HepG2 (cell line): ENCODE data around the gene RTEL1. TPM values are rescaled to one million over a fixed set of nuclear protein-coding genes. Genes with fewer than 3 reads are reported as not detected.

Source experiments
- ARNT2 ChIP-seq: sonication (generic); formaldehyde crosslinking; IDR thresholded peaks from 2 replicates; pipeline ENCODE4 v1.8.0; 2022; ENCODE audit warnings: mild to moderate bottlenecking, low read depth, missing genetic modification reagents, moderate library complexity
- ATRX ChIP-seq: sonication (generic); formaldehyde crosslinking; IDR thresholded peaks from 2 replicates; pipeline ENCODE4 v1.4.0; 2020; ENCODE audit warnings: missing genetic modification reagents, borderline replicate concordance
- DRAP1 ChIP-seq: IDR thresholded peaks from 2 replicates; pipeline ENCODE4 v1.6.1; 2016; ENCODE audit warnings: missing genetic modification reagents, missing compliant biosample characterization
- FOXJ3 ChIP-seq: sonication (generic); formaldehyde crosslinking; IDR thresholded peaks from 2 replicates; pipeline ENCODE4 v1.4.0; 2020; ENCODE audit warnings: missing genetic modification reagents, mild to moderate bottlenecking, borderline replicate concordance
- HBP1 ChIP-seq: IDR thresholded peaks from 2 replicates; pipeline ENCODE4 v1.6.1; 2016; ENCODE audit warnings: low read depth, control low read depth
- HIVEP1 ChIP-seq: sonication (generic); formaldehyde crosslinking; IDR thresholded peaks from 2 replicates; pipeline ENCODE4 v1.4.0; 2020; ENCODE audit warnings: mild to moderate bottlenecking, missing genetic modification reagents
- HNRNPL ChIP-seq: fragments of 200-400 bp; formaldehyde crosslinking; IDR thresholded peaks from 2 replicates; pipeline ENCODE4 v1.6.1; 2017; ENCODE audit warnings: mild to moderate bottlenecking, low read depth, low read length
- KDM4B ChIP-seq: sonication (generic); formaldehyde crosslinking; IDR thresholded peaks from 2 replicates; pipeline ENCODE4 v1.4.0; 2020; ENCODE audit warnings: missing genetic modification reagents
- MLXIP ChIP-seq: sonication (generic); formaldehyde crosslinking; IDR thresholded peaks from 2 replicates; pipeline ENCODE4 v1.9.0; 2021; ENCODE audit warnings: missing genetic modification reagents, borderline replicate concordance
- NCOR1 ChIP-seq: fragments of 200-600 bp; sonication (generic); IDR thresholded peaks from 2 replicates; pipeline ENCODE4 v1.7.0; 2017; ENCODE audit warnings: antibody characterized with exemption, low read length, borderline replicate concordance
- NONO ChIP-seq, 2 experiments: fragments of 450-650 bp in 1 of 2; sonication (generic) in 1 of 2; formaldehyde crosslinking in 1 of 2; IDR thresholded peaks in 1 of 2; conservative IDR thresholded peaks in 1 of 2; 2 replicates each; pipeline versions ENCODE4 v1.6.1 to v1.8.0; 2017 to 2022; ENCODE audit warnings: mild to moderate bottlenecking in 1 of 2, missing genetic modification reagents in 1 of 2, moderate library complexity in 1 of 2
- NR2F1 ChIP-seq, 2 experiments: fragments of 450-650 bp in 1 of 2; formaldehyde crosslinking in 1 of 2; IDR thresholded peaks; 2 replicates each; pipeline versions ENCODE4 v1.5.0 to v1.6.1; 2016 to 2020; ENCODE audit warnings: mild to moderate bottlenecking in 1 of 2, missing compliant biosample characterization in 1 of 2, missing genetic modification reagents in 1 of 2, moderate library complexity in 1 of 2
- TFDP1 ChIP-seq: IDR thresholded peaks from 2 replicates; pipeline ENCODE4 v1.6.1; 2016; ENCODE audit warnings: missing compliant biosample characterization, missing genetic modification reagents, borderline replicate concordance
- ZBTB21 ChIP-seq: sonication (generic); formaldehyde crosslinking; IDR thresholded peaks from 2 replicates; pipeline ENCODE4 v1.4.0; 2020; ENCODE audit warnings: missing genetic modification reagents
- ZBTB43 ChIP-seq: sonication (generic); formaldehyde crosslinking; conservative IDR thresholded peaks from 2 replicates; pipeline ENCODE4 v1.4.0; 2020; ENCODE audit warnings: missing genetic modification reagents
- ZNF263 ChIP-seq: sonication (generic); formaldehyde crosslinking; IDR thresholded peaks from 2 replicates; pipeline ENCODE4 v1.4.0; 2020; ENCODE audit warnings: missing genetic modification reagents
- ZNF326 ChIP-seq: sonication (generic); formaldehyde crosslinking; IDR thresholded peaks from 2 replicates; pipeline ENCODE4 v1.4.0; 2020; ENCODE audit warnings: missing genetic modification reagents, borderline replicate concordance
- ZNF441 ChIP-seq: sonication (generic); formaldehyde crosslinking; IDR thresholded peaks from 2 replicates; pipeline ENCODE4 v1.7.0; 2021; ENCODE audit warnings: missing genetic modification reagents, borderline replicate concordance
- ZNF660 ChIP-seq: sonication (generic); formaldehyde crosslinking; IDR thresholded peaks from 2 replicates; pipeline ENCODE4 v1.5.1; 2020; ENCODE audit warnings: mild to moderate bottlenecking, low read depth, missing genetic modification reagents, borderline replicate concordance
- ZSCAN31 ChIP-seq: sonication (generic); formaldehyde crosslinking; IDR thresholded peaks from 2 replicates; pipeline ENCODE4 v1.5.0; 2020; ENCODE audit warnings: low read depth, mild to moderate bottlenecking, missing genetic modification reagents
- polyA plus RNA-seq, 8 experiments: library from polyadenylated mRNA; depleted of rRNA in 3 of 8; stranded (reverse) in 7 of 8; unstranded in 1 of 8; fragments of >200 nt; fragmentation: Illumina TruSeq in 4 of 8; extraction: Trizol in 4 of 8; gene quantifications; 2 replicates each; pipeline versions ENCODE4 v1.2.1 to v1.2.3, GENCODE V29; 2011 to 2016; ENCODE audit warnings: low read depth in 4 of 8, missing spikeins in 1 of 8, mixed read lengths in 1 of 8; ENCODE audit not compliant: insufficient read depth in 1 of 8
- total RNA-seq, 5 experiments: library from RNA; depleted of rRNA; stranded (reverse); fragments of >200 nt; fragmentation: Illumina TruSeq; extraction: Trizol; gene quantifications; 2 replicates each; pipeline ENCODE4 v1.2.3, GENCODE V29; 2016; ENCODE audit warnings: low read depth in 1 of 5

Gene RTEL1
- total and polyA plus RNA-seq, 2 of the 13 experiments (the other 11 are each of a cell fraction or from before 2014, with no cell fraction given), result 21.8 to 36.4 TPM

GRCh38 chr20:63737945-63738686, 80.0 kb downstream of the RTEL1 start (continued):
- no peak for TF ChIP-seq ATRX (CRISPR knock-in tag)
- TF ChIP-seq HBP1 (CRISPR knock-in tag), result peak; percentile 97
- peak; percentile 88 for TF ChIP-seq HIVEP1 (CRISPR knock-in tag)
- peak; percentile 98 for TF ChIP-seq HNRNPL
- TF ChIP-seq ZNF660 (CRISPR knock-in tag), result no peak; the same call in 1 of the 2 replicates
- peak; percentile 72 to 89 for TF ChIP-seq NR2F1 (CRISPR knock-in tag; IDR thresholded peaks at IDR 0.05)
- TF ChIP-seq ZBTB21 (CRISPR knock-in tag), result no peak; the same call in 1 of the 2 replicates
- peak; percentile 80 for TF ChIP-seq DRAP1 (CRISPR knock-in tag)
- peak; percentile 53 for TF ChIP-seq TFDP1 (CRISPR knock-in tag)
- TF ChIP-seq KDM4B (CRISPR knock-in tag), result peak; percentile 87
- no peak; the same call in 1 of the 2 replicates for TF ChIP-seq ZBTB43 (CRISPR knock-in tag)
- peak; percentile 91; the same call in 1 of the 2 replicates for TF ChIP-seq ZNF441 (CRISPR knock-in tag)
- no peak for TF ChIP-seq NONO (IDR thresholded peaks at IDR 0.05)
- peak; percentile 98 for TF ChIP-seq NONO (CRISPR knock-in tag; conservative IDR thresholded peaks at IDR 0.05)
- TF ChIP-seq ZNF263 (CRISPR knock-in tag), result peak; percentile 53; the same call in 1 of the 2 replicates
- TF ChIP-seq ZSCAN31 (CRISPR knock-in tag), result peak; percentile 93
- no peak; the same call in 1 of the 2 replicates for TF ChIP-seq ZNF326 (CRISPR knock-in tag)
- peak; percentile 70 for TF ChIP-seq ARNT2 (CRISPR knock-in tag)
- TF ChIP-seq NCOR1, result peak; percentile 67; the same call in 1 of the 2 replicates
- TF ChIP-seq FOXJ3 (CRISPR knock-in tag), result no peak
- peak; percentile 89; the same call in 1 of the 2 replicates for TF ChIP-seq MLXIP (CRISPR knock-in tag)
